Left lung (tissue), 10 donors: ENCODE results near the gene LAMC3. TPM values are rescaled to one million over a fixed set of nuclear protein-coding genes. Genes with fewer than 3 reads are reported as not detected.

ENCODE experiments used
- ATAC-seq: fragments of 200-7000 bp; cut with Tn5 transposase; one replicate; pipeline ENCODE4 v1.9.1; 2020; ENCODE audit warnings: moderate library complexity
- DNase-seq, 4 donors: peaks; one replicate each; pipeline ENCODE4 v3.0.0-alpha.2; 2013 to 2020
- H3K27ac ChIP-seq, 2 donors: fragments of 200-600 bp; sonication (generic) in 1 of 2; one replicate each; pipeline versions ENCODE4 v1.5.0 to v1.8.0; 2020 to 2021
- H3K27me3 ChIP-seq, 2 donors: fragments of 200-600 bp; sonication (generic) in 1 of 2; one replicate each; pipeline versions ENCODE4 v1.5.0 to v1.8.0; 2020 to 2021
- H3K36me3 ChIP-seq, 2 donors: fragments of 200-600 bp; sonication (generic) in 1 of 2; one replicate each; pipeline versions ENCODE4 v1.5.0 to v1.8.0; 2020 to 2021
- H3K4me1 ChIP-seq, 2 donors: fragments of 200-600 bp; one replicate each; pipeline ENCODE4 v1.8.0; 2021
- H3K4me3 ChIP-seq, 2 donors: fragments of 200-600 bp; sonication (generic) in 1 of 2; one replicate each; pipeline versions ENCODE4 v1.5.0 to v1.8.0; 2020 to 2021; ENCODE audit warnings: mild to moderate bottlenecking in 1 of 2
- H3K9me3 ChIP-seq, 2 donors: fragments of 200-600 bp; sonication (generic) in 1 of 2; one replicate each; pipeline versions ENCODE4 v1.5.0 to v1.8.0; 2020 to 2021
- intact Hi-C, 2 donors: fragments of 100-400 bp; cut with DNase I; formaldehyde crosslinking; loops; one replicate each; pipeline versions ENCODE4 v1.11.2 to v1.14.2; 2022
- polyA plus RNA-seq, 6 donors: library from polyadenylated mRNA; unstranded; fragments of 120-200 nt; gene quantifications; one replicate each; pipeline ENCODE4 v1.2.1, GENCODE V29; 2013; ENCODE audit not compliant: insufficient read length in 6 of 6
- total RNA-seq, 2 donors: library from RNA; stranded (reverse); fragmentation: NEBNext Ultra II Directional; extraction: Animal tissue kit (Norgen Biotek cat#: 25700); gene quantifications; one replicate each; pipeline ENCODE4 v1.2.1, GENCODE V29; 2021
- TF ChIP-seq, protein P1 (sequence below), 2 donors: fragments of 200-600 bp; sonication (generic) in 1 of 2; IDR thresholded peaks; one replicate each; pipeline versions ENCODE4 v1.5.0 to v1.8.0; 2021; ENCODE audit warnings: antibody characterized with exemption in 2 of 2
- donor health status: DM: no; HTN: yes; CAD: no.
- donor health status: DM: no; HTN: no; CAD: no.

LAMC3 gene
- total and polyA plus RNA-seq, 8 donors: 9.2 to 25.5 (median 14.3) TPM

DNA sequence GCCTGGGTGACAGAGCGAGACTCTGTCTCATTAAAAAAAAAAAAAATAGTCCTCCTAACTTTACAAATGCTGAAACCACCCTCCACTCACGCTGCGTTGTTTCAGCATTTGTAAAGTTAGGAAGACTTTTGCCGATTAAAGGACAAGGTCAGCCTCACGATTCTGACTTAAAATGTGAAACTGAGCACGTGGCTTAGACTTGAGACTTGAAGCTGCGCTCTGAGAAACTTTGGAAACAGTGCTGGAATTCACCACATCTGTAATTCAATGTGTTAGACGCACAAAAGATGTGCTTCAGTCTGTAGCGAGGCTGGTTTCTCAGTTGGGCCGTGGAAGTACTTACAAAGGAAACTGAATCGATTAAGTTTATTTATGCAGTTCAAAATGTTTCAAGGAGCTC, 25.0 kb upstream of the LAMC3 start:
- H3K36me3 ChIP-seq: no peaks in the 10 kb centered on the region
- intact Hi-C loops: no loop called here
- H3K4me1 ChIP-seq: no peaks in the 10 kb centered on the region
- ATAC-seq: no peak
- no peak overlapping the region for H3K4me3 ChIP-seq
- no peaks in the 10 kb centered on the region for H3K9me3 ChIP-seq
- TF ChIP-seq, protein P1, sequence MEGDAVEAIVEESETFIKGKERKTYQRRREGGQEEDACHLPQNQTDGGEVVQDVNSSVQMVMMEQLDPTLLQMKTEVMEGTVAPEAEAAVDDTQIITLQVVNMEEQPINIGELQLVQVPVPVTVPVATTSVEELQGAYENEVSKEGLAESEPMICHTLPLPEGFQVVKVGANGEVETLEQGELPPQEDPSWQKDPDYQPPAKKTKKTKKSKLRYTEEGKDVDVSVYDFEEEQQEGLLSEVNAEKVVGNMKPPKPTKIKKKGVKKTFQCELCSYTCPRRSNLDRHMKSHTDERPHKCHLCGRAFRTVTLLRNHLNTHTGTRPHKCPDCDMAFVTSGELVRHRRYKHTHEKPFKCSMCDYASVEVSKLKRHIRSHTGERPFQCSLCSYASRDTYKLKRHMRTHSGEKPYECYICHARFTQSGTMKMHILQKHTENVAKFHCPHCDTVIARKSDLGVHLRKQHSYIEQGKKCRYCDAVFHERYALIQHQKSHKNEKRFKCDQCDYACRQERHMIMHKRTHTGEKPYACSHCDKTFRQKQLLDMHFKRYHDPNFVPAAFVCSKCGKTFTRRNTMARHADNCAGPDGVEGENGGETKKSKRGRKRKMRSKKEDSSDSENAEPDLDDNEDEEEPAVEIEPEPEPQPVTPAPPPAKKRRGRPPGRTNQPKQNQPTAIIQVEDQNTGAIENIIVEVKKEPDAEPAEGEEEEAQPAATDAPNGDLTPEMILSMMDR (IDR thresholded peaks at IDR 0.05): no peak
- peaks cover 0 to 56% of the 10 kb centered on the region in 2 donors for H3K27me3 ChIP-seq
- no peak overlapping the region for H3K27ac ChIP-seq
- no peak for DNase-seq

DNA sequence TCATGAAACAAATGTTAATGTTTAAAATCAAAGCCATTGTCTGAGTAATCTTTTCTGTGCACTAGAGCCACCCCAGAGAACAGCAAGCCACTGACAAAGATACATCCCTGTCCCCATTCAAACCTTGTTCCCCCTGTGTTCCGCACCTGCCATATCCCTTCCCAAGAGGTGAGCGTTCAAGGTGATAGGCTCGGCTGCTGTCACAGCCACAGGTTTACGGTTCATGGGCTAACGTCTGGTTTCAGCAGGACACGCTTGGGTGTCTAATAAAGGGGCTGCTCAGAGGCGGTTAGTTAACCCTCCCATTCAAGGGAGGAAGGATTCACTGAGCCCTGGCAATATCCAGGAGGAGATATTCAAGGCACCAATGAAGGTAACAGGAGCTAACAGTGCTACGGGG, 24.5 kb upstream of the LAMC3 start:
- Histone ChIP-seq H3K9me3 (no peaks in the 10 kb centered on the region), H3K27ac (no peak overlapping the region), H3K27me3 (peaks cover 0 to 56% of the 10 kb centered on the region in 2 donors), H3K4me1 (no peaks in the 10 kb centered on the region), H3K4me3 (no peak overlapping the region), H3K36me3 (no peaks in the 10 kb centered on the region)
- ATAC-seq (no peak), DNase-seq (no peak)
- intact Hi-C loops: no loop called here
- TF ChIP-seq, protein P1 (IDR thresholded peaks at IDR 0.05): no peak

DNA sequence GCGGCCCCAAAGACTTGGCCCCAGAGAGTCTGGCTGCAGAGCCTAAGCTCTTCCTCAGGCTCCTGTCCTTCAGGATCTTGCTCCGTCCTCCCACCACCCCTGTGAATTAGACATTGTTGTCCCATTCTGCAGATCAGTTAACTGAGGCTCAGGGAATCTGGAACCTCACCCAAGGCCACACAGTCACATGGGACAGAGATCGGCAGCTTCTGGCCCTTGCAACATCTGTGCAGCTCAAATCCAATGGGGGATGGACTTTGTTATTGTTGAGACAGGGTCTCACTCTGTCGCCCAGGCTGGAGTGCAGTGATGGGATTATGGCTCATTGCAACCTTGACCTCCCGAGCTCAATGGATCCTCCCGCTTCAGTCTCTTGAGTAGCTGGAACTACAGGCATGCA, 23.9 kb upstream of the LAMC3 start:
- Histone ChIP-seq H3K4me1 (no peaks in the 10 kb centered on the region), H3K27ac (no peak overlapping the region), H3K36me3 (no peaks in the 10 kb centered on the region), H3K4me3 (no peak overlapping the region), H3K9me3 (no peaks in the 10 kb centered on the region), H3K27me3 (peaks cover 0 to 56% of the 10 kb centered on the region in 2 donors)
- ATAC-seq: no peak
- TF ChIP-seq, protein P1 (IDR thresholded peaks at IDR 0.05): no peak
- intact Hi-C loops: no loop called here
- no peak for DNase-seq

DNA sequence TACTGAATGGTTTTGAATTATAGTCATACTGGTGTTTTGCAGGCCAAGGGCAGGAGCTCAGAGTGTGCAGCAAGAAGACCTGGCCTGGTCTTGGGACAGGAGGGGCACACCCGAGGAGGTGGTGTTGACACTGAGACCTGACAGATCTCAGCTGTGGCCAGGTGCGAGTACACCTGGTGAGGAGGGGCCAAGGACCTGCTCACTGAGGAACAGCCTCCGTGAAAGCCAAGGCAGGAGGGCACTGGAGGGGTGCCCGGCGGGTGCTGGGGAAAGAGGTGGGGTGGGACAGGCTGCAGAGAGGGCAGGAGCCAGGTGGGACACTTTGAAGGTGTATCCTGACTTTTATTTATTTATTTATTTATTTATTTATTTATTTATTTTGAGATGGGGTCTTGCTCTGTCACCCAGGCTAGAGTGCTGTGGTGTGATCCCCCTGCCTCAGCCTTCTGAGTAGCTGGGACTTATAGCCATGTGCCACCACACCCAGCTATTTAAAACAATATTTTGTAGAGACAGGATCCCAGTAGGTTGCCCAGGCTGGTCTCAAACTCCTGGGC, 23.3 kb upstream of the LAMC3 start:
- TF ChIP-seq, protein P1 (IDR thresholded peaks at IDR 0.05): no peak
- DNase-seq (no peak), ATAC-seq (no peak)
- Histone ChIP-seq H3K27me3 (peaks cover 0 to 54% of the 10 kb centered on the region in 2 donors), H3K4me3 (no peak overlapping the region), H3K9me3 (no peaks in the 10 kb centered on the region), H3K4me1 (no peaks in the 10 kb centered on the region), H3K36me3 (no peaks in the 10 kb centered on the region), H3K27ac (no peak overlapping the region)
- intact Hi-C loops: no loop called here

DNA sequence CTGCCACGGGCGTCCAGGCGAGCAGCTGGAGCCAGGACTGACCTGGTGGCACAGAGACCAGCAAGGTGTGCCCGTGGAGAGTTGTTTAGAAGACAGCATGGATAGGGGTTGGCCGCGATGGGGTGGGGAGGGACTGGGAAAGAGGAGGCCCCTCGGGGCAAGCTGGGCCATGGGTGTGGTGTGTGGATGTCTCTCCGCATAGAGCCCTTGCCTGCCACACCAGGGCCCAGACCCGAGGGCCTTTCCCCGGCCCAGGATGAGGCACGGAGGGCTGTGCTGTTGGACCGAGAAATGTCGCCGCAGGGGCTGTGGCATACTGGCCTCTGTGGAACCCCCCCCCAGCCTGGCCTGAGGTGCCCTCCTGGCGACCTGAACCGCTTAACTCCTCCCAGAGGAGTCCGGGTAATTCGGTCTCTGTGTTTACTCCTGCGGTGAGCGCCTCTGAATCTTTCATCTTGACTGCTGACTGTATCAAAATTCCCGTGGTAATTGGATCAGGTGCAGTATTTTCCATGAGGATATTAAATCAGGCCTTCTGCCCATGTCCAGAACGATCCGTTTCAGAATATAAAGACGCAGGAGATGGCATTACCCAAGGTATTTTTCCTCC, 22.5 kb upstream of the LAMC3 start:
- TF ChIP-seq, protein P1 (IDR thresholded peaks at IDR 0.05): no peak
- peaks cover 0 to 53% of the 10 kb centered on the region in 2 donors for H3K27me3 ChIP-seq
- H3K27ac ChIP-seq: no peak overlapping the region
- no peak for DNase-seq
- no peaks in the 10 kb centered on the region for H3K36me3 ChIP-seq
- intact Hi-C loops: no loop called here
- H3K4me1 ChIP-seq: no peaks in the 10 kb centered on the region
- H3K4me3 ChIP-seq: no peak overlapping the region
- no peaks in the 10 kb centered on the region for H3K9me3 ChIP-seq
- ATAC-seq: no peak
